Endodermal cell (in vitro differentiated cells): ENCODE data around the gene NPIPB8. TPM values are rescaled to one million over a fixed set of nuclear protein-coding genes. Genes with fewer than 3 reads are reported as not detected.
"Not testable (repeated sequence)": the region's sequence is repeated elsewhere in the genome, so short reads cannot be mapped to it uniquely, and the experiment has no call there.

Experiments used
- DNase-seq: peaks from one replicate; pipeline ENCODE4 v3.0.0-alpha.2; 2017
- H3K27ac ChIP-seq: 2 replicates; pipeline ENCODE4 v1.5.1; 2013; ENCODE audit warnings: mild to moderate bottlenecking, low read depth, low read length, moderate library complexity
- H3K27me3 ChIP-seq: 2 replicates; pipeline ENCODE4 v1.6.1; 2013; ENCODE audit warnings: mild to moderate bottlenecking, low read length, moderate library complexity; ENCODE audit not compliant: insufficient read depth, control insufficient read depth, poor library complexity, severe bottlenecking
- H3K36me3 ChIP-seq: 2 replicates; pipeline ENCODE4 v1.7.0; 2013; ENCODE audit warnings: mild to moderate bottlenecking, low read length, moderate library complexity; ENCODE audit not compliant: control insufficient read depth, insufficient read depth
- H3K4me1 ChIP-seq: one replicate; pipeline ENCODE4 v1.7.0; 2013; ENCODE audit warnings: low read length; ENCODE audit not compliant: control insufficient read depth, insufficient read depth
- H3K4me3 ChIP-seq: 2 replicates; pipeline ENCODE4 v1.5.1; 2013; ENCODE audit warnings: mild to moderate bottlenecking, low read length, moderate library complexity
- H3K9ac ChIP-seq: 2 replicates; pipeline ENCODE4 v1.6.1; 2013; ENCODE audit warnings: mild to moderate bottlenecking, low read length, moderate library complexity; ENCODE audit not compliant: poor library complexity, severe bottlenecking; ENCODE audit errors: extremely low read depth
- H3K9me3 ChIP-seq: 2 replicates; pipeline ENCODE4 v1.6.1; 2013; ENCODE audit warnings: mild to moderate bottlenecking, low read length, moderate library complexity; ENCODE audit not compliant: control insufficient read depth
- H3K27ac Mint-ChIP-seq: 2 replicates; pipeline ENCODE4 v1.8.0; 2020; ENCODE audit warnings: mixed read lengths
- H3K27me3 Mint-ChIP-seq: 2 replicates; pipeline ENCODE4 v1.8.0; 2021; ENCODE audit warnings: mild to moderate bottlenecking, mixed read lengths; ENCODE audit not compliant: insufficient read depth
- H3K36me3 Mint-ChIP-seq: 2 replicates; pipeline ENCODE4 v1.8.0; 2020; ENCODE audit warnings: low read depth, mixed read lengths
- H3K4me1 Mint-ChIP-seq: 2 replicates; pipeline ENCODE4 v1.8.0; 2020; ENCODE audit warnings: mixed read lengths
- H3K4me3 Mint-ChIP-seq: 2 replicates; pipeline ENCODE4 v1.8.0; 2020; ENCODE audit warnings: mild to moderate bottlenecking, moderate library complexity, mixed read lengths
- H3K9me3 Mint-ChIP-seq: 2 replicates; pipeline ENCODE4 v1.8.0; 2020; ENCODE audit warnings: mild to moderate bottlenecking, mixed read lengths
- WGBS, 2 experiments: methylation state at CpG; one replicate each; pipeline versions ENCODE4 v1.1.5 to v1.1.7; 2013; ENCODE audit warnings: missing lambda C conversion rate in 2 of 2, mixed read lengths in 1 of 2; ENCODE audit not compliant: insufficient coverage in 1 of 2, insufficient read length in 1 of 2; 5-methylcytosine and 5-hydroxymethylcytosine counted together
- total RNA-seq, 2 donors: library from RNA; stranded (reverse); fragmentation: NEBNext Ultra II Directional in 1 of 2; extraction: Animal tissue kit (Norgen Biotek cat#: 25700) in 1 of 2; gene quantifications; 2 replicates in 1 of 2; 3 replicates in 1 of 2; pipeline ENCODE4 v1.2.1, GENCODE V29; 2021
- TF ChIP-seq, protein P1 (sequence below): fragments of 200-600 bp; sonication (generic); conservative IDR thresholded peaks from 2 replicates; pipeline ENCODE4 v1.5.0; 2021; ENCODE audit warnings: antibody characterized with exemption, mild to moderate bottlenecking

The NPIPB8 gene
- total RNA-seq, 2 donors from 2014 or later = 0.35 TPM; not detected in 1

GRCh38 chr16:28592979-28593553 lies 44.8 kb upstream of the NPIPB8 start:
- Mint-ChIP-seq H3K27ac (no peak overlapping the region), H3K9me3 (no peaks in the 10 kb centered on the region), H3K36me3 (peaks cover 23% of the 10 kb centered on the region), H3K4me1 (peaks cover 16% of the 10 kb centered on the region), H3K27me3 (no peaks in the 10 kb centered on the region), H3K4me3 (no peak overlapping the region)
- TF ChIP-seq, protein P1, sequence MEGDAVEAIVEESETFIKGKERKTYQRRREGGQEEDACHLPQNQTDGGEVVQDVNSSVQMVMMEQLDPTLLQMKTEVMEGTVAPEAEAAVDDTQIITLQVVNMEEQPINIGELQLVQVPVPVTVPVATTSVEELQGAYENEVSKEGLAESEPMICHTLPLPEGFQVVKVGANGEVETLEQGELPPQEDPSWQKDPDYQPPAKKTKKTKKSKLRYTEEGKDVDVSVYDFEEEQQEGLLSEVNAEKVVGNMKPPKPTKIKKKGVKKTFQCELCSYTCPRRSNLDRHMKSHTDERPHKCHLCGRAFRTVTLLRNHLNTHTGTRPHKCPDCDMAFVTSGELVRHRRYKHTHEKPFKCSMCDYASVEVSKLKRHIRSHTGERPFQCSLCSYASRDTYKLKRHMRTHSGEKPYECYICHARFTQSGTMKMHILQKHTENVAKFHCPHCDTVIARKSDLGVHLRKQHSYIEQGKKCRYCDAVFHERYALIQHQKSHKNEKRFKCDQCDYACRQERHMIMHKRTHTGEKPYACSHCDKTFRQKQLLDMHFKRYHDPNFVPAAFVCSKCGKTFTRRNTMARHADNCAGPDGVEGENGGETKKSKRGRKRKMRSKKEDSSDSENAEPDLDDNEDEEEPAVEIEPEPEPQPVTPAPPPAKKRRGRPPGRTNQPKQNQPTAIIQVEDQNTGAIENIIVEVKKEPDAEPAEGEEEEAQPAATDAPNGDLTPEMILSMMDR = no peak
- no peaks in the 10 kb centered on the region for H3K9me3 ChIP-seq
- DNase-seq = peak; percentile 31
- H3K36me3 ChIP-seq = peaks cover 7% of the 10 kb centered on the region
- no peak overlapping the region for H3K27ac ChIP-seq
- H3K4me1 ChIP-seq = peaks cover 4% of the 10 kb centered on the region
- H3K27me3 ChIP-seq = no peaks in the 10 kb centered on the region
- H3K9ac ChIP-seq = no peak overlapping the region
- no peak overlapping the region for H3K4me3 ChIP-seq
- 93 to 94% methylated on average over 3 to 11 of the region's 13 CpGs for WGBS, 2 experiments

DNA sequence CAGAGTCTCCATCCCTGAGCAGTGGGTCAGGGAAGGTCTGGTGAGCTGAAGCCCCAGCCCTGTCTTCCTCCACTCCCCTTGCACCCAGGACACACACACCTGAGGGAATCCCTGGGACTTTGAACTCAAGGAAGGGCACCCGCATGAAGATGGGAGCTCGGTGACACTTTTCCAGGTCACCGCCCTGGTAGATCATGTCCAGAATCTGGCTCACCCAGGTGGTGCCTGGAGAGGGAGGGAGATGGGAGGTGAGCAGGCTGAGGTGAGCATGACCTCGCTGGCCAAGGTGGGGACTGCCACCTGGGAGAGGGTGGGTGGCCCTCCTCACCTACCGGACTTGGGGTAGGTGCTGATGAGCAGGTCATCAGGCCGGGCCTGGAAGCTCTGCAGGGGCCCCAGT lies 42.4 kb upstream of the NPIPB8 start:
- H3K4me3 ChIP-seq, H3K27ac ChIP-seq, H3K4me1 ChIP-seq, H3K27me3 Mint-ChIP-seq, DNase-seq, H3K36me3 ChIP-seq, H3K4me3 Mint-ChIP-seq, H3K9ac ChIP-seq, H3K27me3 ChIP-seq, H3K27ac Mint-ChIP-seq, H3K9me3 ChIP-seq, H3K9me3 Mint-ChIP-seq: not testable (repeated sequence)
- 94 to 100% methylated on average over 3 to 5 of the region's 6 CpGs for WGBS, 2 experiments
- H3K36me3 Mint-ChIP-seq = peaks cover 12% of the 10 kb centered on the region
- peaks cover 16% of the 10 kb centered on the region for H3K4me1 Mint-ChIP-seq

- H3K36me3 ChIP-seq = no peaks in the 10 kb centered on the region
- peaks cover 16% of the 10 kb centered on the region for H3K4me1 Mint-ChIP-seq
- TF ChIP-seq, protein P1 = no peak
- peaks cover 2% of the 10 kb centered on the region for H3K27me3 Mint-ChIP-seq
- peaks cover 7% of the 10 kb centered on the region for H3K36me3 Mint-ChIP-seq
- peak overlapping the region; percentile 55 for H3K27ac Mint-ChIP-seq
- H3K27ac ChIP-seq = no peak overlapping the region
- H3K9ac ChIP-seq = no peak overlapping the region
- peak; percentile 37 for DNase-seq
- no peak overlapping the region for H3K4me3 Mint-ChIP-seq
- H3K9me3 ChIP-seq = no peaks in the 10 kb centered on the region
- no peaks in the 10 kb centered on the region for H3K27me3 ChIP-seq
- H3K4me1 ChIP-seq = peaks cover 4% of the 10 kb centered on the region
- H3K4me3 ChIP-seq = no peak overlapping the region
- H3K9me3 Mint-ChIP-seq = no peaks in the 10 kb centered on the region
- WGBS, 2 experiments = 89 to 90% methylated on average over 6 to 8 of the region's 8 CpGs
Observed at GRCh38 chr16:28596115-28596630, 41.7 kb upstream of the NPIPB8 start.
